Activated CD4-positive, alpha-beta T cell treated with anti-CD3 and anti-CD28 coated beads, Interleukin-2, Interleukin-4, amounts not matched to agents 100 ng/mL and 50 ng/mL, durations not matched to agents 16 hours and 8 hours (primary cell): Measurements from ENCODE around the gene SPRY1.

ENCODE experiments used
- DNase-seq: peaks from one replicate; pipeline ENCODE4 v3.0.0-alpha.2; 2020; ENCODE audit warnings: low spot score

Gene SPRY1

DNA sequence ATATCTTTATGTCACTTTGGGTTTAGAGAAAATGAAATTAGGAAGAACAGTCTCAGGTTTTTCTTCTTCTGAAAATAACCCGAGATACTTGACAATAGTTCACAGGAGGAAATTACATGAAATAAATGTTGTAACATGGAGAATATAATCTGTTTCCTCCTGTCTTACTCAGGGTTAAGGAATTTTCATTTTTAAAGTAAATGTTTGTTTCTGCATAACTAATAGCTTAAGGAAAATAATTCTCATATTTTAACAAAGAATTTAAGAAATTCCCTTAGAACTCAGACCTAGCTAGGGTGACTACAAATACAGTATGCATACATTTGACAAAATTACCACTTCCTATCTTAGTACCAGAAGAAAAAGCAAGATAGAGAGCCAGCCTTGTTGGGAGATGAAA lies 17.2 kb upstream of the SPRY1 start:
- DNase-seq, result no peak

DNA sequence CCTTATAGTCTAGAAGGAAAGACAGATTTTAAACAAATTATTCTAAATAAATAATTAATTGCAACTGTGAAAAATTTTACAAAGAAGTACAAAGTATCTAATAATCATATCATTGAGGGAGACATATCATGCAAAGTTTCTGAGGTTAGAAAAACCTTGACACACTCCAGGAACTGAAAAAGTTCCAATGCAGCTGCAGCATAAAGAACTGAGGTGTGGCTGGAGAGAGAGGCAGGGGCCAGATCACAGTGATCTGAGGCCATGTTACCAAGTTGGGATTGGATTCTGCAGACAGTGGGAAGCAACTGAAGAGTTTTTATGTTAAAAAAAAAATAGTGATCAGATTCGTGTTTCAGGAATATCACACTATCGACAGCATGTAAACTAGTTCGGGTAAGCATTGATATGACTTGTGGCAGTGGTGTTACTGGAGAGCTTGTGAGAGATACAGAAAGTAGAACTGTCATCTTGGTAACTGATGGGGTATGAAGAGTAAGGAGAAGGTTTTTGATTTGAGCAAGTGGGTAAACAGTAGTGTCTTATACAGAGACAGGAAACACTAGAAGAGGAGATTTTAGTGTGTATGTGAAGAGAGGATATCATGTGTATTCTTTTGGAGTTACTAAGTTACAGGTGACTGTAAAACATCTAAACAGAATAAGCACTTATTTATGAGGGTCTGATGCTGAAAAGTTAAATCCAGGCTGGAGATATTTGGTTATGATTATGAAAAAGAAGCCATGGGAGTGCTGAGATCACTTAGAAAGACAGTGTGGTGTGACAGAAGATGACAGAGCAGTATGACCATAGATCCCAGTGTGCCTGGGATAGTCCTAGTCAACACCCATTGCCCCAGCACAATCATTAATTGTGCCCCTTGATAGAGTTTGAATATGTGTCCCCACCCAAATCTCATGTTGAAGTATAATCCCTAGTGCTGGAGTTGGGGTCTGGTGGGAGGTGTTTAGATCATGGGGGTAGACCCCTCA lies 15.6 kb upstream of the SPRY1 start:
- DNase-seq, result peak; percentile 43

DNA sequence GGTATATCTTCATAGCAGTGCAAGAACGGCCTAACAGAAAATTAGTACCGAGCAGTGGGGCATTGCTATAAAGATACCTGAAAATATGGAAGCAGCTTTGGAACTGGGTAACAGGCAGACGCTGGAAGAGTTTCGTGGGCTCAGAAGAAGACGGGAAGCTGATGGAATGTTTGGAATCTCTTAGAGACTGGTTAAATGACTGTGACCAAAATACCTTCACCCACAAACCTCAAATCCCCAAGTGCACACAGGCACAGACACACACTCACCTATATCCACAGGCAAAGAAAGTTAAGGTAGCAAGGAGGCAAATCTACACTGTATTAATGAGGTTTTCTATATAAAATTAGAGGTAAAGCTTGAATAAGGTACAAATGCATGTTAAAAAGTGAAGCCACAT lies 14.6 kb upstream of the SPRY1 start:
- DNase-seq, result no peak

DNA sequence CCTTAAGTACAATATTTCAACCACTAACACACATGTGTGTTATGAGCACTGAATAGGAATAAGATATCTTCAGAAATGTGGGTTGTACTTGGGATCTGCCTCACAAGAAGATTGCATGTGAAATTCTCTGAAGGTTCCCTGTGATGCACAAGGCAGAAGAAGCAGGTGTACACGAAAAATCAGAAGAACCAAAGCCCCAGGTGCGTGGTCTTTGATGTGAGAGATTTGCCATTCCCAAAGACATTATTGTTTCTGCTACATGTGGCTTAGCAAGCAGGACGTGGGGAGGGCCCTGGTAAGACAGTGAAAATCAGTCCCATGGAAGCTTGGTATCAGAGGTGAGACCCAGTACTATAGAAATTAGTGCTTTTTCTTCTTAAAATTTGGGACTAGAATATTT lies 13.0 kb upstream of the SPRY1 start:
- no peak for DNase-seq

DNA sequence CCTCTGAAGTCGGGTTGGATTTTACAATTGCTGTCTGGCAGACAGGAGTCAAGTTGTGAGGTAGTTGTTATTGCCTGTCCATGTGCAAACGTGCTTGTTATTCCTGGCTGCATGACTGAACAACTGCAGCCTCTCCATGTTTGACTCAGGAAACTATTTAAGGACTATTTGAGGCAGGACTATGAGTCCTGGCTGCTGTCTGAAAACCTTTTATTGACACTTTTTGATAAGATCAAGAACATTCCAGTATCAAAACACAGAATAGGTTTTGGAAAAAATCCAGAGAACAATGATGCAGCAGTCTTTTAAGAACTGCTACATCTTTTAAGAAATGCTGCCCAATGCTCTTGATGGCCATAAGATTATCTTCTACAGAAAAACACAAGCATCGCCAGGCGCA lies 10.0 kb upstream of the SPRY1 start:
- DNase-seq, result no peak

DNA sequence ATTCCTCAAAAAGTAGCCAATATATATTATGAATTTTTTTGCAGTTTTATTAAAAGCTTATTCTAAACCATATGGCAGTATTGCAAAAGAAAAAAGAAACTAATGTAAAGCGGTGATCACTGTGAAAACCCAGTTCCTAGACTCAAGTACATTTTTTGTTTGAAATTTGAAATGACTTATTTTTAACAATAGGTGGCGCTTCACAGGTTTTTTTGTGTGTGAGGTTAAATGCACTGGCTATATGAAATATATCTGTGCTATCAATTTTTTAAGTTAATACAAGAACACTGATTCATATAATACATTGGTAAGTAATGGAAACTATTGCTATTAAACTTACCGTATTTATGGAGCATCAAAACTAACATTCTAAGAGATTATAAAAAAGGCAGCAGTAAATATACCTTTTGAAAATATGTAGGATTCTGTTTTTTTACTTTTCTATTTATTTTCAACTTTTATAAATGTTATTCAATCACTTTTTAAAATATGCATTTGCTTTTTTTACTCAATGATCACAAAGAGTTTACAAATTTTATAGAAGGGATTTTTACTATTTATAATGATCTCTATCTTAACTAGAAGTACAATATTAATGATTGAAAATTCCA lies 5.6 kb upstream of the SPRY1 start:
- DNase-seq, result peak; percentile 38

DNA sequence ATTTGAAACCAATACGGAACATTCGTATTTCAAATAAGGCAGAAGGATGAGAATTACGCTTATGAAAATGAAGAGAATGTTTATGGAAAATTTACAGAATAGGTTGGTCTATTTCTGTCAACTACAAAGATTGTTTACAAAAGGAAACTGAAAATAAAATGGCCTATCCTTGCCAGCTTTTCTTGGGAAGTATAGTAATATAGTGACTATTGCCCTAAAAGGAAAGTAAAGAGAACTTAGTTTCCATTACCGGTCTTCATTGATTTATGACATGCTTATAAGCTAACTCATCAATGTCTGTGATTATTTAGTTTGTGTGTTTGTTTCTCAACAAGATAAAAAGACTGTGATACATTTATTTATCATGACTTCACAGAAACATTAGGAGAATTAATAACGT lies 2.9 kb upstream of the SPRY1 start:
- DNase-seq, result no peak

DNA sequence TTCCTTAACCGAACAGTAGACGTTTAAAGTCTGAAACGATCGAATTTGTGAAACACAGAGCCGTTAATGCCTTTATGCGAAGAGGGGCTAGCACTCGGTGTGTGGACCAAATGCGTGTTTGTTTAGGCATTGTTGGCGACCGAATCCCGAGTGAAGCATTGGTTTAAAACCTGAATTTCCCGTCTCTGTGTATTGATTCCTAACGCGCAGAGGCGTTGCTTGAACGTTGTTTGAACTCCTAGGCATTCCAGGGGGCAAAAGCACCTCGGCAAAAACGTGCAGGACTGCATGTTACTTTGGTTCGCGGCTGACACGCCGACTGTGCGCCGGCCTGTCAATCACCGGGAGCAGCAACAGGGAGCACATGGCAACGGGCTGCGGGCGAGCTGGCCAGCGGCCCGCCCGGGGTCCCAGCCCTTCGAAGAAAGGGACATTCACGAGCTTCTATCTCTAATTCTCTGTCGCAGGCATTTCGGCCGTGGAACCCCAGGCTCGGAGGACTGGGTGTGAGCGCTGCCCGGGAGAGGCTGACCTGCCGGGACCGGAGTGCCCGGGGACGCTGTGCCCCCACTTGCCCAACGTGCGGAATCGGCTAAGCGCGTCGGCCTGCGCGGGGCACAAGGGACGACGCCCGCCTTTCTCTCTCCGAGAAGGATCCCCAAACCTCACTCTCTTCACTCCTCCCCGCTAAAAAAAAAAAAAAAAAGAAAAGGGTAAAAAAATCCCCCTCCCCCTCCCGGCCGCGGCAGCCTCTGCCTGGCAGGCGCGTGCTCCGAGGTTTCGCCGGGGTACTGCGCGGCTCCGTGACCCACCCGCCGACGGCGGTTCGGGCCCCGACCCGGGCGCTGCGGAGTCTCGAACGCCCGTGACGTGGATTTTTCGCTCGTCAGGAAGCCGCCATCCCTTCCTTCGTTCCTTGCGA lies 810 bp downstream of the SPRY1 start:
- no peak for DNase-seq

DNA sequence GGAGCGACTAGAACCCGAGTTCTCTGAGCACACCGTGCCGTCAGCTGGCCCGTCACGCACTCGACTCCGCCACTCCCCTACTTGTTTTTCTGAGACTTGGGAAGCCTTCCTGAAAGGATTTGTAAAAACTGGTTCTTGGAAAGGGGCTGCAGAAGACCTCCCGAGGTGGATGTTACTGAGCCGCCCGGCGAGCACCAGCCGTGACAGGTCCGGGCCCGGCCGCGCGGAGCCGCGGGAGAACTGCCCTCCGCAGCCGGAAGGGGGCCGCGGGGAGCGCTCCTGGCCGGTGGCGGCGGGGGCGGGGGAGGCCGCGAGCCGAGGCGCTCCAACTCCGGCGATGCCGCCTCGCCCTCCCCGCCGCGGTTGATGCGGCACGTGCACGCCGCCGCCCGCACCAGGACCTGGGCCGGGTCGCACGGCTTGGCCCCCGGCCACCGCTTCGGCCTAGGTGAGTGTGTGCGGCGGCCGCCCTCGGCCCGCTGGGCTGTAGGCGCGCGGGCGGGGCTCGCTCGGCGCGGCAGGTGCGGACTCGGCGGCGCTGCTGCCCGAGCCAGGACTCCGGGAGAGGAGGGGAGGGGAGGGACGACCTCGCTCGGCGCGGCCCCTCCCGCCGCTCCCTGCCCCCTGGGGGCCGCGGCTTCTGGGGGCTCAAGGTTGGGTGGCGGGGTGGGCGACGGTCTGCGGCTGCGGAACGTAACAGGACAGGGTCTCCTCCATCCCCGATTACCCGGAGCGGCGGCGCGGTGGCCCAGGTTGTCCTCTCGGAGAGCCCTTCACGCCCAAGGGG lies 1.7 kb downstream of the SPRY1 start:
- DNase-seq, result peak; percentile 54

DNA sequence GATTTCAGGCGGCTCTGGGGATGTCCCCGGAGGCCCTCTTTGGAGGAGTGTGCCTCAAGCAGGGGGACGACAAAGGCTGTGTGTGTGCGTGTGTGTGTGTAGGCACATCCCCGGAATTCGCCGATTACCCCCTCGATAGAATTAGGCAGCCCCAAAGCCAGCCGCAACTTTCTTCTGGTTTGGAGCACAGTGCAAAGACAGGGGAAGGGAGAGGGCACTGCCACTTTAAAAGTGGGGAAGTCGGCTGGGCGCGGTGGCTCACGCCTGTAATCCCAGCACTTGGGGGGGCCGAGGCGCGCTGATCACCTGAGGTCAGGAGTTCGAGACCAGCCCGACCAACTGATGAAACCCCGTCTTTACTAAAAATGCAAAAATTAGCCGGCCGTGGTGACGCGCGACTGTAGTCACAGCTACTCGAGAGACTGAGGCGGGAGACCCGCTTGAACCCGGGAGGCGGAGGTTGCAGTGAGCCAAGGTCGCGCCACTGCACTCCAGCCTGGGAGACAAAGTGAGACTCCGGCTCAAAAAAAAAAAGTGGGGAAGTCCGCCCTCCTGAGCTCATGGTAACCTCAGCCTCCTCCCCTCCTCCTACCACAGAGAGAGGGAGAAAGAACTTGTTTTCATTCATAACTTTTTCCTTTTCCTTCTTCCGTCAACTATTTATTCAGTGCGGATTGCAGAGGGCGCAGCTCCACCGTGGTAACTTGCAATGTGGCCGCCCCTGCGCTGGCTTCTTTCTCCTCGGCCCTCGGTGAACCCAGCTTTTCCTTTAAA lies 2.4 kb downstream of the SPRY1 start:
- DNase-seq, result no peak

DNA sequence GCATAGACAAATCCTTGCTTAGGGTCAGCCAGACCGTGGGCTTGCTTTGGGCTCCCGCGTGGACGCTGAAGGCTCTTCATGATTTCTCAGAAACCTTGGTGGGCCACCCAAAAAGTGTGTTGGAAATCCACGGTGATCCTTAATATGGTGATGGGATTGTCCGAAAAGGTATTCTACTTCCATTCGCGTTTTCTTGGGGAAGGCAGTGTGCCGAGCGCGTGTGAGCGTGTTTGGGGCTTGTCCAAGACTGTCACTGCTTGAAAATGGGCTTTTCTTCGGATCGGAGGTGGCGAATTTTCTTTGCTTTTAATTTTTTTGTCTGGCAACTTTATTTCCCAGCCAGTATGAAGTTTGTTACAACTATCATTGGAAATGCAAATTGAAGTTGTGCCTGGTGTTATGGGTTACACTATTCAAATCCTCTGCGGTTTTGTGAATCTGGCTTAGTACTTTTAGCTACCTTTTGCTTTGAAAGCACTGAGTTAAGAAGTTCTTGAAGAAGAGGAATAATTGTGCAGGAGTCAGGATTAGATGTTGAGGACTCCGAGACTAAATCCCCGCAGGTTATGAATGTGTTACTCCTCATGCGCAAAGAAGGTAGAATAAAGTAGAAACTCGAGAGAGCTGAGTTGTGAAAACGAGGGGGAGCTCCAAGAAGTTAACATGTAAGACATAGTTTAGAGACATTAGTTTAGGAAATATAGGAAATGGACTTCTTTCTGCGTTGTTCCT lies 3.2 kb downstream of the SPRY1 start:
- no peak for DNase-seq

DNA sequence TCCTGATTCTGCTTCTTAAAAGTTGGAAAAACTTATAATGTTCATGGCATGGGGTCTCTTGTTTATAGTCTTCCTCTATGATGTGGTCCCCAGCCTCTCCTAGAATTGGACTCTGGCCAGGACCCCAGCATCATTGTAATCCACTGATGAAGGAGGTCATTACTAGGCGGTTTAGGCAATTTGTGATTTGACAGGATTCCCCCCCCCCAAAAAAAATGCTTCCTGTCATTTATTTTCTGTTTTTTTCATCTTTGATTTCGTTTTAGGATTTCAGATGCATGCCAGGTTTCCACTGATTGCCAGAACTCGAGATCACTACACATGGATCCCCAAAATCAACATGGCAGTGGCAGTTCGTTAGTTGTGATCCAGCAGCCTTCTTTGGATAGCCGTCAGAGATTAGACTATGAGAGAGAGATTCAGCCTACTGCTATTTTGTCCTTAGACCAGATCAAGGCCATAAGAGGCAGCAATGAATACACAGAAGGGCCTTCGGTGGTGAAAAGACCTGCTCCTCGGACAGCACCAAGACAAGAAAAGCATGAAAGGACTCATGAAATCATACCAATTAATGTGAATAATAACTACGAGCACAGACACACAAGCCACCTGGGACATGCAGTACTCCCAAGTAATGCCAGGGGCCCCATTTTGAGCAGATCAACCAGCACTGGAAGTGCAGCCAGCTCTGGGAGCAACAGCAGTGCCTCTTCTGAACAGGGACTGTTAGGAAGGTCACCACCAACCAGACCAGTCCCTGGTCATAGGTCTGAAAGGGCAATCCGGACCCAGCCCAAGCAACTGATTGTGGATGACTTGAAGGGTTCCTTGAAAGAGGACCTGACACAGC lies 4.9 kb downstream of the SPRY1 start:
- DNase-seq, result no peak

DNA sequence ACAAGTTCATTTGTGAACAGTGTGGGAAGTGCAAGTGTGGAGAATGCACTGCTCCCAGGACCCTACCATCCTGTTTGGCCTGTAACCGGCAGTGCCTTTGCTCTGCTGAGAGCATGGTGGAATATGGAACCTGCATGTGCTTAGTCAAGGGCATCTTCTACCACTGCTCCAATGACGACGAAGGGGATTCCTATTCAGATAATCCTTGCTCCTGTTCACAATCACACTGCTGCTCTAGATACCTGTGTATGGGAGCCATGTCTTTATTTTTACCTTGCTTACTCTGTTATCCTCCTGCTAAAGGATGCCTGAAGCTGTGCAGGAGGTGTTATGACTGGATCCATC lies 5.5 kb downstream of the SPRY1 start:
- DNase-seq, result no peak

DNA sequence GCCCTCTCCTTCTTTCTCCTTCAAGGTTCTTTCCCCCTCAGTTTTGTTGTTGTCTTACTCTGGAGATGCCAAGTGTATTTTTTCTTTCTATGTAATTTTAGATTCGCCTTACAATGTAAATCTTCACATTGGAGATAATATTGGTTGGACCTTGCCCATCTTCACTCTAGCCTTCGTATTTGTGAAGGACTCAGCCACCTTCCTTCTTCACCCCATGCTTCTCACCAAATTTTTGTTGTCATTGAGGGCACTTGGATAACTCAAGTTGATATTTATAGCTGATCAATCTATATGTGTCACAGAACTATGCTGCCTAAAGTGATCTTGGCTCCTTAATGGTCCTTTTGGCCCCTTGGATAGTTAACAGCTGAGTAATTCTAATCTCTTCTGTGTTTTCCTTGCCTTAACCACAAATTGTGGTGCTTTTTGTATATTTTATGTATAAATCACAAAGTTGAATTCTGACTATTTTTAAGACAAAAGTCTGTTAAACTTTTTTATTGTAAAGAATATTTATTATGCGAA lies 6.5 kb downstream of the SPRY1 start:
- no peak for DNase-seq

DNA sequence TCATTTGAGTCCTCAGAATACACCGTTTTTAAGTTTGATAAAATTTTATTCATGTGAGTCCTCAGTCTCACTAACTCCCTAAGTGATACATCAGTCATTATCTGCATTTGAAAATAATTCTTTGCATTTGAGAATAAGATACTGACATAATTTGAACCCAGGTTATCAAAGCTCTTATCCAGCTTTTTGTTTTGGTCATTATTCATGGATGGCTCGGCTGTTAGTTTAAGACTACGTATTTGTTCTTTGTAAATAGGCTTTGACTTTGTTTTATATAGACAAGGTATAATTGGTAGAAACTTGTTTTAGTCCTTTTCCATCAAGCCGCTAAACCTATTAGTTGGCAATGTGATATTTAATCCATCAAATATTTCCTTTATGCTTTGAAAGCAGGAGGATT lies 7.9 kb downstream of the SPRY1 start:
- DNase-seq, result no peak

DNA sequence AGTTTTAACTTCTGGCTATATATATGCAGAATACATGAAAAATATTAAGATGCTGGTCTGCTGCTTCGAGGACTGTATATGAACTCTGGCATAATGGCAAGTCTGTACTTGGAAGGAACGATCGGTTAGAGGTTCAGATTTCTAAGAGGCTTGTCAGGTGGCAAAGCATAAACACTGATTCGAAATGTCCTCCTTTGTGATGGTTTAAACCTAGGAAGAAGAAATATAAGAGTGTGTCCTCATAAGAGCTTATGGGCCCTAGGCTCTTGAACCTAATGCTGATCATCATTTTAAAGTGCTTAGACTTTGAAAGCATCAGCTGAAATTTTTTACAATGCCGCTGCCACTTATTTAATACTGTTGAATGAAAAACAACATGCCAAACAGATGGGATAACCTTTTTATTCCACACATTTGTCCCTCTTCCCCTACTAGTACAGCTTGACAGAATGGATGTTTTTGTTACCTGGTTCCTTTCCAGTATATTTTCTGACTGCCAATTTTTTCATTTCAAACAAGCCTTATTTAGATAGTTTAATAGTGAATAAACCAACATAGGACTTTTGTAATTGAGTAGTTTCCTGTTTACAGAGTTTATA lies 8.8 kb downstream of the SPRY1 start:
- DNase-seq, result no peak

DNA sequence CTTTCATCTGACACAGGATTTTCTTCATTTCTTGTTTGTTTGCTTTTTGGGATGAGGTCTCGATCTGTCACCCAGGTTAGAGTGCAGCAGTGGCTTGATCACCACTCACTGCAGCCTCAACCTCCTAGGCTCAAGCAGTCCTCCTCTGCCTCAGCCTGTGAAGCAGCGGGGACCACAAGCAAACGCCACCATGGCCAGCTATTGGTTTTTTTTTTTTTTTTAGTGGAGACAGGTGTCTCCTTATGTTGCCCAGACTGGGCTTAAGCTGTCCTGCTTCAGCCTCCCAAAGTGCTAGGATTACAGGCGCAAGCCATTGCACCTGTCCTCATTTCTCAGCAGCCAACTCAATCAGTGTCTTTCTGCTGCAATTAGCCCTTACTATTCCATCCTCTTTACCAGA lies 10.3 kb downstream of the SPRY1 start:
- DNase-seq, result no peak

DNA sequence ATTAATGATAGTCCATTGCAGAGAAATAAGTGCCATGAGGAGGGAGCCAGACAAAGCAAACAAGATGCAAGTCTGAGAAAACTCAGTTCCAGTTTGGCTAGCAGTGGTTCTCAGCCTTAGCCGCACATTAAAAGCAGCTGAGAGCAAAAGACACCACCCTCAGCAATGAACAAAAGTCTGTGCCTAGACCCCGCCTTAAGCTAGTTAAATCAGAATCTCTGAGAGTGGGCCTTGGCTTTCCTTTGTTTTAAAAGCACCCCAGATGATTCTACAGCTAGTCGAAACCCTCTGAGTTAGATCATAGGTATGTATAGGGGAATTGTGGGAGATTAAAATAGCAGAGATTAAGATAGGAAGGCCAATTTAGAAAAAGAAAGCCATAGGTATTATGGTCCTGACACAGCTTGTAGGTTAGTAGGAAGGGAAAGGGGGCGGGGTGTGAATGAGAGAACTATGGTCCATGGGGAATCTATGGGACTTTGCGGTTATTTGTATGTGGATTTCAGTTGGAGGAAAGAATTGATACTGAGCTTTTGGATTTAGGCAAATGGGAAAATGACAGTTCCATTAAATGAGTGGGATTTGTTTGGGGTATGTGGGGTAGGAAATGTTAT lies 12.0 kb downstream of the SPRY1 start:
- no peak for DNase-seq
